Small intestine (tissue), 7 donors: ENCODE measurements around the gene SH3BGRL2. TPM values are rescaled to one million over a fixed set of nuclear protein-coding genes. Genes with fewer than 3 reads are reported as not detected.
A peak's percentile ranks its signal among the peaks of the same experiment; 100 is the strongest.

Experiments used
- DNase-seq, 2 donors: peaks; one replicate each; pipeline versions ENCODE4 v3.0.0 to v3.0.0-alpha.2; 2013
- FAIRE-seq: peaks from 2 replicates; lab custom pipeline; 2012; peaks lifted over from hg19 to GRCh38; lab: Jason Lieb, UNC
- H3K27ac ChIP-seq, 3 donors: one replicate each; pipeline ENCODE4 v1.5.1; 2013; ENCODE audit warnings: low read length in 2 of 3, mild to moderate bottlenecking in 2 of 3, control low read depth in 1 of 3, inconsistent platforms in 1 of 3, low read depth in 1 of 3, moderate library complexity in 1 of 3
- H3K27me3 ChIP-seq, 3 donors: one replicate each; pipeline ENCODE4 v1.6.1; 2013; ENCODE audit warnings: low read length in 3 of 3, inconsistent platforms in 1 of 3; ENCODE audit not compliant: control insufficient read depth in 3 of 3, insufficient read depth in 3 of 3
- H3K36me3 ChIP-seq, 3 donors: one replicate each; pipeline ENCODE4 v1.6.1; 2013; ENCODE audit warnings: low read length in 3 of 3, inconsistent platforms in 1 of 3, low read depth in 1 of 3, mild to moderate bottlenecking in 1 of 3, moderate library complexity in 1 of 3; ENCODE audit not compliant: control insufficient read depth in 3 of 3, insufficient read depth in 2 of 3
- H3K4me1 ChIP-seq, 3 donors: one replicate each; pipeline ENCODE4 v1.6.1; 2013; ENCODE audit warnings: low read length in 2 of 3, inconsistent platforms in 1 of 3, low read depth in 1 of 3, mild to moderate bottlenecking in 1 of 3, moderate library complexity in 1 of 3; ENCODE audit not compliant: control insufficient read depth in 3 of 3, insufficient read depth in 2 of 3
- H3K4me3 ChIP-seq, 3 donors: one replicate each; pipeline ENCODE4 v1.5.1; 2013; ENCODE audit warnings: low read length in 3 of 3, control low read depth in 1 of 3, inconsistent platforms in 1 of 3, low read depth in 1 of 3, mild to moderate bottlenecking in 1 of 3, moderate library complexity in 1 of 3
- H3K9me3 ChIP-seq, 2 donors: one replicate each; pipeline ENCODE4 v1.6.1; 2013; ENCODE audit warnings: low read depth in 1 of 2, low read length in 1 of 2; ENCODE audit not compliant: control insufficient read depth in 2 of 2, insufficient read depth in 1 of 2
- WGBS, 3 donors: extraction: QIAGEN DNeasy Blood & Tissue Kit; methylation state at CpG; one replicate each; pipeline ENCODE4 v1.1.7; 2013; 5-methylcytosine and 5-hydroxymethylcytosine counted together
- polyA plus RNA-seq, 4 donors: library from polyadenylated mRNA; stranded (reverse) in 3 of 4; unstranded in 1 of 4; fragments of 200-250 nt in 3 of 4; fragments of 120-200 nt in 1 of 4; gene quantifications; one replicate each; pipeline versions ENCODE4 v1.2.1 to v1.2.3, GENCODE V29; 2013
- donor health status: healthy with polysubstance abuse.
- donor health status: control.
- donor health status: control.
- donor health status: Bipolar disorder and iron deficiency.
- donor health status: healthy.

The SH3BGRL2 gene
- polyA plus RNA-seq, 4 donors = 31.9 to 54.6 (median 38.7) TPM

DNA sequence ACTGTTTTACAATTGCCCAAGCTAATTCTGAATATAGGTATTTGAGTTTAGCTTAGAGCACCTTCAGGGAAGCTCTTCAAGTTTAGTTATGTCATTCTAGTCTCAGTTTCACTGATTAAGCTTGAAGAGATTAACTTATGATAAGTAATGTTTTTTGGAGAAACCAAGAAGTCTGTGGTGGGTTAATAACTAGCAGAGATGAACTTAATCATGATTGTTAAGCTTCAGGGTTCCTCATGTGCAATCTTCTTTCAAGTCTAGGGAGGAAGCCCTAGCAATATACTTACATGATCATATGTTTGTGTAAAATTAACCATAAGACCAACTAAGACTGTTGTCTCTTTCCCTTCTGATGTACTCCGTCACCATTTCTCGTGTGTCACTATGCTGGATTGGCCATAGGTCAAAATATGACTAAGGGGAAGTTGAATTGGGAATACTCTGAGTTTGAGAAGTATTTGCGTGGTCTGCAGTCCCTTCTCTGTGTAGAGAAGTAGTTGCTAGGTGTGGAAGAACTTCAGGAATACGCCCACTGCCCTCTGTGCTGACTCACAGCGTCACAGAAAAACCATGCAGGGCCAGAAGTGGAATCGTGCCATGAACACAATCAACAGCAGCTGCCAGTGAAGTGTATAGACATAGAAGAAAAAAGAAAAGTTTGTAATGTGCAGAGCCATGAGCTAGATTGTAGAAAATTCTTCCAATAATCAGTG, 88.3 kb downstream of the SH3BGRL2 start:
- H3K36me3 ChIP-seq = no peaks in the 10 kb centered on the region
- DNase-seq = no peak
- no peaks in the 10 kb centered on the region for H3K9me3 ChIP-seq
- 50 to 73% (median 54%) methylated on average over 6 of the region's 6 CpGs for WGBS, 3 donors
- H3K4me1 ChIP-seq = no peaks in the 10 kb centered on the region
- H3K27ac ChIP-seq = no peak overlapping the region
- H3K4me3 ChIP-seq = no peak overlapping the region
- no peak for FAIRE-seq
- peaks cover 0 to 2% (median 0%) of the 10 kb centered on the region in 3 donors for H3K27me3 ChIP-seq

DNA sequence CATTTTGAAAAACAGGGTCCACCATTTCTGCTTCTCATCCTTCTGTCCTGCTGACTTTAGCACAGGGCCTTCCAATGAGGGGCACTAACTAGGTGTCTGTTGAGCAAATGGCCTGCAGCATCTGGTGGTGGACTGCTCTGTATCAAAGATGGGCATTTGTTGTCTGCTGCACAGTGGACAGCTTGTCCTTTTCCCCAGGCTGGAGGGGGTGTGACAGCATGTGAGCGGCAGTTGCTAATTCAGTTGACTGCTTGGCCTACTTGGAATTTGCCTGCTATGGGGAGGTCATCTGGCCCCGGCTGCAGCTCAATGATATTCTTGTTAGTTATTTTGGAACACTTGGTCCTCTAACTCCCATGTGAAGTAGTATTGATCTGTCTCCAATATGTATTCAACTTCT, 93.7 kb downstream of the SH3BGRL2 start:
- FAIRE-seq = no peak
- Histone ChIP-seq H3K27ac (no peak overlapping the region), H3K4me3 (no peak overlapping the region), H3K4me1 (no peaks in the 10 kb centered on the region), H3K9me3 (no peaks in the 10 kb centered on the region), H3K36me3 (no peaks in the 10 kb centered on the region), H3K27me3 (peaks cover 0 to 3% (median 0%) of the 10 kb centered on the region in 3 donors)
- 85 to 98% (median 90%) methylated on average over 2 of the region's 2 CpGs for WGBS, 3 donors
- no peak for DNase-seq

GRCh38 chr6:79731471-79731870, 100.3 kb downstream of the SH3BGRL2 start:
- no peak for FAIRE-seq

DNA sequence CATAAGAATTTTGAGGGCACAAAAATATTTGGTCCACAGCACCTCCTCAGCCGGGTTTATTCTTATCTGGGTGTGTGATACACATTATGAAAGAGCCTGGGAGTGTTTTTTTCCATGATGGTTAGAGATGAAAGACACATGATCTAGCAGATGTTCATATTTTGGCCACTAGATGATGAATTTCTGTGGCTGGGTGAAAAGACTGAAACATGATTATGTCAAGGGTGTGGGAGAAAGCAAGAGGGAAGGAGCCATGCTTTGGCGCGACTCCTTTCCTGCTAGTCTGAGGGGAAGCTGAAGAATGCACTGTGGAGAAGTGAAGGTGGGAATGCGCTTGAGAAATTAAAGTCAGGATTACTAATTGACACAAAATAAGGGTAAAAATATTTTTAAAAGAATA, 102.3 kb downstream of the SH3BGRL2 start:
- H3K36me3 ChIP-seq = no peaks in the 10 kb centered on the region
- 84 to 91% (median 88%) methylated on average over 4 of the region's 4 CpGs for WGBS, 3 donors
- H3K27ac ChIP-seq = no peak overlapping the region
- DNase-seq (no peak), FAIRE-seq (no peak)
- peaks cover 0 to 5% (median 0%) of the 10 kb centered on the region in 3 donors for H3K27me3 ChIP-seq
- H3K9me3 ChIP-seq = no peaks in the 10 kb centered on the region
- peaks cover 0 to 2% (median 0%) of the 10 kb centered on the region in 3 donors for H3K4me1 ChIP-seq
- H3K4me3 ChIP-seq = no peak overlapping the region

More at GRCh38 chr6:79731471-79731870, 100.3 kb downstream of the SH3BGRL2 start:
- Histone ChIP-seq H3K9me3 (no peaks in the 10 kb centered on the region), H3K27ac (no peak overlapping the region), H3K27me3 (peaks cover 0 to 5% (median 0%) of the 10 kb centered on the region in 3 donors), H3K36me3 (no peaks in the 10 kb centered on the region), H3K4me3 (no peak overlapping the region), H3K4me1 (no peaks in the 10 kb centered on the region)
- DNase-seq = no peak
- 74 to 82% (median 79%) methylated on average over 4 of the region's 4 CpGs for WGBS, 3 donors

DNA sequence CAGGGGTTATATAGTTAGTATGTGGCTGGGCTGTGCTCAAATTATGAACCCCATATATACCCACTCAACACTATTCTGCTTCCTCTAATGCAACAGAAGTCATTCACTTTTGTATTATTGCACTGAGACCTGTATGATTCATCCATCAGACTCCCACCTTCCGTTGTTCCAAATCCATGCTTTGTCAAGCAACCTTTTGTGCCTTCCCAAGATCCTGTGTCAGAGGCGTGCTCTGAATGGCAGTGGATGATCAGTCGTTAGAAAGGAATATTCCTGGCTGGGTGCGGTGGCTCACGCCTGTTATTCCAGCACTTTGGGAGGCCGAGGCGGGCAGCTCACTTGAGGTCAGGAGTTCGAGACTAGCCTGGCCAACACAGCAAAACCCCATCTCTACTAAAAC, 103.2 kb downstream of the SH3BGRL2 start:
- DNase-seq (no peak), FAIRE-seq (no peak)
- no peaks in the 10 kb centered on the region for H3K9me3 ChIP-seq
- 95% methylated on average over 8 of the region's 8 CpGs for WGBS, 3 donors
- H3K27ac ChIP-seq = no peak overlapping the region
- H3K4me3 ChIP-seq = no peak overlapping the region
- H3K36me3 ChIP-seq = no peaks in the 10 kb centered on the region
- H3K4me1 ChIP-seq = peaks cover 0 to 2% (median 0%) of the 10 kb centered on the region in 3 donors
- peaks cover 0 to 4% (median 0%) of the 10 kb centered on the region in 3 donors for H3K27me3 ChIP-seq

DNA sequence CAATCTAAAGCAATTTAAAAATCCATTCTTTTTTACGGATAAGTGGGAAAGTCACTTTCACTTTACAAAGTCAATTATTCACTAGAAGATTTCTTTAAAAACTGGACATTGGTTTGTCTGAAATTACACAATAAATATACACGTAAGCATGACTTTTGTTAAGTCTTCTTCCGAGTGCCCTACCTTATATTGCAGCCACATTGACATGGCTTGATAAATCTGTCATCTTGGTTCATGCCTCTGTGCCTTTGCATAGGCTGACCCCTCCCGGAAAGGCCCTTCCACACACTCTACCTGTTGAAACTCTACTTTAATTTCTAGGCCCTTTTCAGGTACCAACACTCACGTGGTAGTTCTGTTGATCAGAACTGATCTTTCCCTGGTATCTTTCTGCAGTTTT, 104.1 kb downstream of the SH3BGRL2 start:
- Histone ChIP-seq H3K36me3 (no peaks in the 10 kb centered on the region), H3K27me3 (peaks cover 0 to 4% (median 0%) of the 10 kb centered on the region in 3 donors), H3K27ac (no peak overlapping the region), H3K9me3 (no peaks in the 10 kb centered on the region), H3K4me1 (peaks cover 0 to 2% (median 0%) of the 10 kb centered on the region in 3 donors), H3K4me3 (no peak overlapping the region)
- FAIRE-seq = no peak
- no peak for DNase-seq
- WGBS, 3 donors = 85 to 88% (median 87%) methylated on average over 5 of the region's 5 CpGs

GRCh38 chr6:79737172-79737571, 106.0 kb downstream of the SH3BGRL2 start:
- Histone ChIP-seq H3K27me3 (peaks cover 0 to 4% (median 0%) of the 10 kb centered on the region in 3 donors), H3K4me1 (peaks cover 0 to 2% (median 0%) of the 10 kb centered on the region in 3 donors), H3K27ac (peak overlapping the region in 1 of 3 donors; percentile 4), H3K4me3 (peak overlapping the region in 2 of 3 donors; percentile 7 to 12), H3K9me3 (no peaks in the 10 kb centered on the region), H3K36me3 (no peaks in the 10 kb centered on the region)
- WGBS, 3 donors = 11 to 53% (median 27%) methylated on average over 8 of the region's 8 CpGs
- peak; percentile 55 to 64 for DNase-seq
- no peak for FAIRE-seq

- H3K4me1 ChIP-seq = peaks cover 0 to 2% (median 0%) of the 10 kb centered on the region in 3 donors
- H3K4me3 ChIP-seq = no peak overlapping the region
- no peaks in the 10 kb centered on the region for H3K36me3 ChIP-seq
- no peak for FAIRE-seq
- no peaks in the 10 kb centered on the region for H3K27me3 ChIP-seq
- H3K9me3 ChIP-seq = peaks cover 0 to 5% of the 10 kb centered on the region in 2 donors
- DNase-seq = no peak
- 75 to 85% (median 78%) methylated on average over 2 of the region's 2 CpGs for WGBS, 3 donors
- no peak overlapping the region for H3K27ac ChIP-seq
Measured at GRCh38 chr6:79742030-79742429, 110.9 kb downstream of the SH3BGRL2 start.
